Testis (tissue), 2 donors: Measurements from ENCODE around the gene ENG.

Experiments
- POLR2A ChIP-seq: fragments of 450-650 bp; IDR thresholded peaks from one replicate; pipeline ENCODE4 v1.6.1; 2017; ENCODE audit warnings: antibody characterized with exemption, mild to moderate bottlenecking, moderate library complexity
- TF ChIP-seq, protein P1 (sequence below), 3 experiments: fragments of 450-650 bp in 2 of 3; fragments of 200-600 bp in 1 of 3; sonication (generic) in 1 of 3; IDR thresholded peaks; one replicate each; pipeline ENCODE4 v1.5.1; 2016 to 2019; ENCODE audit warnings: antibody characterized with exemption in 3 of 3, mild to moderate bottlenecking in 2 of 3, moderate library complexity in 1 of 3

DNA sequence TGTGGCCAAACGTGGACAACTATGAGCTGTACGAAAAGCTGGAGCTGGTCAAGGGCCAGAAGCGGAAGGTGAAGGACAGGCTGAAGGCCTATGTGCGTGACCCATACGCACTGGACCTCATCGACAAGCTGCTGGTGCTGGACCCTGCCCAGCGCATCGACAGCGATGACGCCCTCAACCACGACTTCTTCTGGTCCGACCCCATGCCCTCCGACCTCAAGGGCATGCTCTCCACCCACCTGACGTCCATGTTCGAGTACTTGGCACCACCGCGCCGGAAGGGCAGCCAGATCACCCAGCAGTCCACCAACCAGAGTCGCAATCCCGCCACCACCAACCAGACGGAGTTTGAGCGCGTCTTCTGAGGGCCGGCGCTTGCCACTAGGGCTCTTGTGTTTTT lies 65.3 kb downstream of the ENG start:
- TF ChIP-seq, protein P1, sequence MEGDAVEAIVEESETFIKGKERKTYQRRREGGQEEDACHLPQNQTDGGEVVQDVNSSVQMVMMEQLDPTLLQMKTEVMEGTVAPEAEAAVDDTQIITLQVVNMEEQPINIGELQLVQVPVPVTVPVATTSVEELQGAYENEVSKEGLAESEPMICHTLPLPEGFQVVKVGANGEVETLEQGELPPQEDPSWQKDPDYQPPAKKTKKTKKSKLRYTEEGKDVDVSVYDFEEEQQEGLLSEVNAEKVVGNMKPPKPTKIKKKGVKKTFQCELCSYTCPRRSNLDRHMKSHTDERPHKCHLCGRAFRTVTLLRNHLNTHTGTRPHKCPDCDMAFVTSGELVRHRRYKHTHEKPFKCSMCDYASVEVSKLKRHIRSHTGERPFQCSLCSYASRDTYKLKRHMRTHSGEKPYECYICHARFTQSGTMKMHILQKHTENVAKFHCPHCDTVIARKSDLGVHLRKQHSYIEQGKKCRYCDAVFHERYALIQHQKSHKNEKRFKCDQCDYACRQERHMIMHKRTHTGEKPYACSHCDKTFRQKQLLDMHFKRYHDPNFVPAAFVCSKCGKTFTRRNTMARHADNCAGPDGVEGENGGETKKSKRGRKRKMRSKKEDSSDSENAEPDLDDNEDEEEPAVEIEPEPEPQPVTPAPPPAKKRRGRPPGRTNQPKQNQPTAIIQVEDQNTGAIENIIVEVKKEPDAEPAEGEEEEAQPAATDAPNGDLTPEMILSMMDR (IDR thresholded peaks at IDR 0.05): no peak
- TF ChIP-seq POLR2A: no peak
